ENCODE measurements around the gene SERPINB7. TPM values are rescaled to one million over a fixed set of nuclear protein-coding genes. Genes with fewer than 3 reads are reported as not detected.

Gene SERPINB7
- polyA plus RNA-seq, 2 of the 4 experiments (the other 2 are of a cell fraction) = 0.84 to 2.9 TPM

- FAIRE-seq (no peak), ATAC-seq (no peak), DNase-seq (ENCODE audit: low read depth in 1 of 2, low spot score in 1 of 2) (no peak)
- ChIA-PET CTCF (no interaction called here), POLR2A (no interaction called here)
- no peak for TF ChIP-seq SMC3 (IDR thresholded peaks at IDR 0.05)
- TF ChIP-seq HOXB13 (CRISPR knock-in tag; IDR thresholded peaks at IDR 0.05; ENCODE audit: low read depth) = no peak
- no peak for TF ChIP-seq CBX2 (IDR thresholded peaks at IDR 0.05; ENCODE audit: borderline replicate concordance, low read depth)
- TF ChIP-seq RAD21 (conservative IDR thresholded peaks at IDR 0.05 in 1 of 2, IDR thresholded peaks at IDR 0.05 in 1 of 2) = no peak
- no peak for TF ChIP-seq RNF2 (IDR thresholded peaks at IDR 0.05; ENCODE audit: borderline replicate concordance, low read depth)
- no peak for TF ChIP-seq EP300 (IDR thresholded peaks at IDR 0.05)
- TF ChIP-seq HEYL (CRISPR knock-in tag; IDR thresholded peaks at IDR 0.05) = no peak
- no peak for TF ChIP-seq MAZ (IDR thresholded peaks at IDR 0.05; ENCODE audit: borderline replicate concordance, low read depth, low read length)
- TF ChIP-seq RCOR1 (IDR thresholded peaks at IDR 0.05; ENCODE audit: low read depth, low read length) = no peak
- TF ChIP-seq MAX (IDR thresholded peaks at IDR 0.05) = no peak
- TF ChIP-seq JUNB (IDR thresholded peaks at IDR 0.05) = no peak
- TF ChIP-seq BHLHE40 (IDR thresholded peaks at IDR 0.05; ENCODE audit: low read depth, low read length) = no peak
- TF ChIP-seq, protein P1, sequence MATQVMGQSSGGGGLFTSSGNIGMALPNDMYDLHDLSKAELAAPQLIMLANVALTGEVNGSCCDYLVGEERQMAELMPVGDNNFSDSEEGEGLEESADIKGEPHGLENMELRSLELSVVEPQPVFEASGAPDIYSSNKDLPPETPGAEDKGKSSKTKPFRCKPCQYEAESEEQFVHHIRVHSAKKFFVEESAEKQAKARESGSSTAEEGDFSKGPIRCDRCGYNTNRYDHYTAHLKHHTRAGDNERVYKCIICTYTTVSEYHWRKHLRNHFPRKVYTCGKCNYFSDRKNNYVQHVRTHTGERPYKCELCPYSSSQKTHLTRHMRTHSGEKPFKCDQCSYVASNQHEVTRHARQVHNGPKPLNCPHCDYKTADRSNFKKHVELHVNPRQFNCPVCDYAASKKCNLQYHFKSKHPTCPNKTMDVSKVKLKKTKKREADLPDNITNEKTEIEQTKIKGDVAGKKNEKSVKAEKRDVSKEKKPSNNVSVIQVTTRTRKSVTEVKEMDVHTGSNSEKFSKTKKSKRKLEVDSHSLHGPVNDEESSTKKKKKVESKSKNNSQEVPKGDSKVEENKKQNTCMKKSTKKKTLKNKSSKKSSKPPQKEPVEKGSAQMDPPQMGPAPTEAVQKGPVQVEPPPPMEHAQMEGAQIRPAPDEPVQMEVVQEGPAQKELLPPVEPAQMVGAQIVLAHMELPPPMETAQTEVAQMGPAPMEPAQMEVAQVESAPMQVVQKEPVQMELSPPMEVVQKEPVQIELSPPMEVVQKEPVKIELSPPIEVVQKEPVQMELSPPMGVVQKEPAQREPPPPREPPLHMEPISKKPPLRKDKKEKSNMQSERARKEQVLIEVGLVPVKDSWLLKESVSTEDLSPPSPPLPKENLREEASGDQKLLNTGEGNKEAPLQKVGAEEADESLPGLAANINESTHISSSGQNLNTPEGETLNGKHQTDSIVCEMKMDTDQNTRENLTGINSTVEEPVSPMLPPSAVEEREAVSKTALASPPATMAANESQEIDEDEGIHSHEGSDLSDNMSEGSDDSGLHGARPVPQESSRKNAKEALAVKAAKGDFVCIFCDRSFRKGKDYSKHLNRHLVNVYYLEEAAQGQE (IDR thresholded peaks at IDR 0.05) = no peak
- TF ChIP-seq EHMT2 (IDR thresholded peaks at IDR 0.05; ENCODE audit: low read depth) = no peak
- TF ChIP-seq, protein P2, sequence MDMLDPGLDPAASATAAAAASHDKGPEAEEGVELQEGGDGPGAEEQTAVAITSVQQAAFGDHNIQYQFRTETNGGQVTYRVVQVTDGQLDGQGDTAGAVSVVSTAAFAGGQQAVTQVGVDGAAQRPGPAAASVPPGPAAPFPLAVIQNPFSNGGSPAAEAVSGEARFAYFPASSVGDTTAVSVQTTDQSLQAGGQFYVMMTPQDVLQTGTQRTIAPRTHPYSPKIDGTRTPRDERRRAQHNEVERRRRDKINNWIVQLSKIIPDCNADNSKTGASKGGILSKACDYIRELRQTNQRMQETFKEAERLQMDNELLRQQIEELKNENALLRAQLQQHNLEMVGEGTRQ (IDR thresholded peaks at IDR 0.05) = no peak
- WGBS (ENCODE audit: missing lambda C conversion rate) = 33% methylated on average over 3 of the region's 3 CpGs
- H3K9me3 ChIP-seq = no peaks in the 10 kb centered on the region
- no peak overlapping the region for H3K4me2 ChIP-seq
- H3K4me3 ChIP-seq = no peak overlapping the region
- H3K27ac ChIP-seq = no peak overlapping the region
- no peaks in the 10 kb centered on the region for H3K4me1 ChIP-seq
These were observed 52.9 kb downstream of the SERPINB7 start for GRCh38 chr18:63828120-63828519.

DNA sequence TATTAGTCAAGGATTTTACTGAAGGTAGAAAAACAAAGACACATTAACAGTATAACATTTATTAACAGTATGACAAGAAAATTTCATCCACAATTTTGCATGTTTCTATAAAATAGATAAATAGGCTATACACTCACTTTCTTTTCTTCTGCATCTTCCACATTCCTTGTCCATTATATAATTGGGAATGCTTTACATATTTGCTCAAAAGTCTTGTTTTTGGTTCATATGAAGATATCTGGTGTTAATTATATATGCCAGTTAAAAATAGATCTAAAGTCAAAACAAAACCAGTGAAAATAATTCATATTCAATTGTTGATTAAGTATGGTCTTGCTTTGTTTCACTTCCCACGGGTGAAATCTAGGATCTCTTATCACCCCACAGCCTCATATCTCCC is 53.4 kb downstream of the SERPINB7 start:
- ATAC-seq (no peak), FAIRE-seq (no peak), DNase-seq (ENCODE audit: low read depth in 1 of 2, low spot score in 1 of 2) (no peak)
- Histone ChIP-seq H3K27ac (no peak overlapping the region), H3K4me3 (no peak overlapping the region), H3K9me3 (no peaks in the 10 kb centered on the region), H3K4me1 (no peaks in the 10 kb centered on the region), H3K4me2 (no peak overlapping the region)
- WGBS (ENCODE audit: missing lambda C conversion rate) = 18% methylated on average over 1 of the region's 1 CpG
- POLR2A ChIA-PET = no interaction called here
- TF ChIP-seq FOXS1 (CRISPR knock-in tag; IDR thresholded peaks at IDR 0.05) (no peak), CBX2 (IDR thresholded peaks at IDR 0.05; ENCODE audit: borderline replicate concordance, low read depth) (no peak), SMC3 (IDR thresholded peaks at IDR 0.05) (no peak), PBX3 (IDR thresholded peaks at IDR 0.05) (no peak), NFE2L2 (conservative IDR thresholded peaks at IDR 0.05; ENCODE audit: low read length) (no peak)
- CTCF ChIA-PET = no interaction called here

DNA sequence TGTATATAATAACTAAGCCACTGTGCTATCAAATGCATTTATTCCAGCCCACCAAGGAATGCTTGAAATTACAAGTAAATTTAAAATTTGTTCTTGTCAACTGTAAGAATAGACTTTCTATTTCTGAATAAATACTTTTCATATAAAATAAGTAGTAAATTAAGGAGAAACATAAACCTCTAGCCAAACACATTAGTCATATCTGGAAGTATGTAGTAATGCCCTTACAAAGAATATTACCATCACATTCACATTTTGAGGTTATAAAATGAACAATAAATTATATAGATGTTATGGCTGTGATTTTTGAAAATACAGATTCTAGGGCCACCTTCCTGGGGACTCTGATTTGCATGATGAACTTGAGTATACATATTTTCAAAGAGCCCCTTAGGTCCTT is 54.7 kb downstream of the SERPINB7 start:
- ATAC-seq (no peak), DNase-seq (ENCODE audit: low read depth in 1 of 2, low spot score in 1 of 2) (no peak), FAIRE-seq (no peak)
- H3K9me3 ChIP-seq = no peaks in the 10 kb centered on the region
- H3K4me1 ChIP-seq = no peaks in the 10 kb centered on the region
- ChIA-PET CTCF (no interaction called here), POLR2A (no interaction called here)
- TF ChIP-seq, protein P3, sequence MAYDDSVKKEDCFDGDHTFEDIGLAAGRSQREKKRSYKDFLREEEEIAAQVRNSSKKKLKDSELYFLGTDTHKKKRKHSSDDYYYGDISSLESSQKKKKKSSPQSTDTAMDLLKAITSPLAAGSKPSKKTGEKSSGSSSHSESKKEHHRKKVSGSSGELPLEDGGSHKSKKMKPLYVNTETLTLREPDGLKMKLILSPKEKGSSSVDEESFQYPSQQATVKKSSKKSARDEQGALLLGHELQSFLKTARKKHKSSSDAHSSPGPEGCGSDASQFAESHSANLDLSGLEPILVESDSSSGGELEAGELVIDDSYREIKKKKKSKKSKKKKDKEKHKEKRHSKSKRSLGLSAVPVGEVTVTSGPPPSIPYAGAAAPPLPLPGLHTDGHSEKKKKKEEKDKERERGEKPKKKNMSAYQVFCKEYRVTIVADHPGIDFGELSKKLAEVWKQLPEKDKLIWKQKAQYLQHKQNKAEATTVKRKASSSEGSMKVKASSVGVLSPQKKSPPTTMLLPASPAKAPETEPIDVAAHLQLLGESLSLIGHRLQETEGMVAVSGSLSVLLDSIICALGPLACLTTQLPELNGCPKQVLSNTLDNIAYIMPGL (CRISPR knock-in tag; IDR thresholded peaks at IDR 0.05; ENCODE audit: borderline replicate concordance) = no peak
- TF ChIP-seq ZNF302 (CRISPR knock-in tag; IDR thresholded peaks at IDR 0.05) (no peak), ESRRA (IDR thresholded peaks at IDR 0.05; ENCODE audit: borderline replicate concordance, low read length) (no peak), MAFK (IDR thresholded peaks at IDR 0.05; ENCODE audit: partially characterized antibody) (no peak), CEBPB (IDR thresholded peaks at IDR 0.05) (no peak), SMC3 (IDR thresholded peaks at IDR 0.05) (no peak), SREBF2 (IDR thresholded peaks at IDR 0.05) (no peak), CHD4 (IDR thresholded peaks at IDR 0.05; ENCODE audit: borderline replicate concordance) (no peak)
- no peak overlapping the region for H3K27ac ChIP-seq
- H3K4me2 ChIP-seq = no peak overlapping the region
- no peak overlapping the region for H3K4me3 ChIP-seq

Data from A549 (cell line).